IPS-18c (cell line): ENCODE measurements around the gene ADARB1.
"Not testable (repeated sequence)": the region's sequence is repeated elsewhere in the genome, so short reads cannot be mapped to it uniquely, and the experiment has no call there.

ENCODE experiments used
- H3K4me3 ChIP-seq: 2 replicates; pipeline ENCODE4 v1.7.0; 2013; ENCODE audit warnings: low read depth, mild to moderate bottlenecking, low read length, moderate library complexity; ENCODE audit not compliant: insufficient read depth
- H3K9me3 ChIP-seq: one replicate; pipeline ENCODE4 v1.6.1; 2013; ENCODE audit warnings: mild to moderate bottlenecking, low read length, moderate library complexity; ENCODE audit not compliant: control insufficient read depth, insufficient read depth

The ADARB1 gene

GRCh38 chr21:45074048-45074817 is at the start of gene ADARB1:
Gene ADARB1 (plus strand): TSS chr21:45074580. CDS start chr21:45171657, 97,077 bp downstream.
- Histone ChIP-seq H3K4me3 (peak within 1 kb of the TSS; percentile 65), H3K9me3 (no peaks in the 10 kb centered on the region)

GRCh38 chr21:45026066-45026745 is 48.2 kb upstream of the ADARB1 start:
- peaks cover 2% of the 10 kb centered on the region for H3K9me3 ChIP-seq
- no peak overlapping the region for H3K4me3 ChIP-seq

- Histone ChIP-seq H3K4me3 (no peak overlapping the region), H3K9me3 (peaks cover 2% of the 10 kb centered on the region)
Observed at GRCh38 chr21:45026826-45027225, 47.6 kb upstream of the ADARB1 start.

GRCh38 chr21:45027241-45028196 is 46.9 kb upstream of the ADARB1 start:
- Histone ChIP-seq H3K9me3 (peaks cover 2% of the 10 kb centered on the region), H3K4me3 (no peak overlapping the region)

GRCh38 chr21:45028645-45029044 is 45.7 kb upstream of the ADARB1 start:
- H3K9me3 ChIP-seq, H3K4me3 ChIP-seq: not testable (repeated sequence)

- H3K4me3 ChIP-seq, result no peak overlapping the region
- no peaks in the 10 kb centered on the region for H3K9me3 ChIP-seq
Observed at GRCh38 chr21:45029298-45029947, 45.0 kb upstream of the ADARB1 start.

- peak overlapping the region; percentile 4; the same call in 1 of the 2 replicates for H3K4me3 ChIP-seq
- no peaks in the 10 kb centered on the region for H3K9me3 ChIP-seq
Observed at GRCh38 chr21:45029948-45030681, 44.3 kb upstream of the ADARB1 start.

GRCh38 chr21:45030682-45031570 is 43.5 kb upstream of the ADARB1 start:
- H3K4me3 ChIP-seq, result no peak overlapping the region
- no peaks in the 10 kb centered on the region for H3K9me3 ChIP-seq

GRCh38 chr21:45031571-45032191 is 42.7 kb upstream of the ADARB1 start:
- H3K9me3 ChIP-seq, result no peaks in the 10 kb centered on the region
- H3K4me3 ChIP-seq, result no peak overlapping the region

- no peak overlapping the region for H3K4me3 ChIP-seq
- H3K9me3 ChIP-seq, result no peaks in the 10 kb centered on the region
Observed at GRCh38 chr21:45032332-45032731, 42.0 kb upstream of the ADARB1 start.

- Histone ChIP-seq H3K9me3 (no peaks in the 10 kb centered on the region), H3K4me3 (no peak overlapping the region)
Observed at GRCh38 chr21:45032977-45033710, 41.2 kb upstream of the ADARB1 start.

- H3K9me3 ChIP-seq, result no peaks in the 10 kb centered on the region
- no peak overlapping the region for H3K4me3 ChIP-seq
Observed at GRCh38 chr21:45033791-45034555, 40.4 kb upstream of the ADARB1 start.

GRCh38 chr21:45034556-45035476 is 39.6 kb upstream of the ADARB1 start:
- H3K9me3 ChIP-seq, result no peaks in the 10 kb centered on the region
- no peak overlapping the region for H3K4me3 ChIP-seq
